Right atrium auricular region (tissue), 2 donors: Measurements from ENCODE around the gene TPPP3. TPM values are rescaled to one million over a fixed set of nuclear protein-coding genes. Genes with fewer than 3 reads are reported as not detected.

Source experiments
- DNase-seq: peaks from one replicate; pipeline ENCODE4 v3.0.0-alpha.2; 2019; ENCODE audit warnings: low spot score
- H3K27ac ChIP-seq, 2 donors: fragments of 200-600 bp; sonication (generic); 1 replicate in 1 of 2; 2 replicates in 1 of 2; pipeline ENCODE4 v1.5.1; 2016 to 2019
- H3K27me3 ChIP-seq, 2 donors: fragments of 200-600 bp; sonication (generic); one replicate each; pipeline versions ENCODE4 v1.5.1 to v1.6.0; 2017 to 2019
- H3K36me3 ChIP-seq: fragments of 200-600 bp; sonication (generic); one replicate; pipeline ENCODE4 v1.5.1; 2016
- H3K4me1 ChIP-seq, 2 donors: fragments of 200-600 bp; sonication (generic); one replicate each; pipeline versions ENCODE4 v1.5.1 to v1.6.0; 2017 to 2019
- H3K4me3 ChIP-seq, 2 donors: fragments of 200-600 bp; sonication (generic); 1 replicate in 1 of 2; 2 replicates in 1 of 2; pipeline ENCODE4 v1.5.1; 2017 to 2019; ENCODE audit warnings: mild to moderate bottlenecking in 1 of 2, moderate library complexity in 1 of 2
- H3K9me3 ChIP-seq, 2 donors: fragments of 200-600 bp; sonication (generic); one replicate each; pipeline ENCODE4 v1.5.1; 2019
- CTCF ChIP-seq, 2 donors: fragments of 200-600 bp; sonication (generic); IDR thresholded peaks; one replicate each; pipeline ENCODE4 v1.5.1; 2019; ENCODE audit warnings: antibody characterized with exemption in 2 of 2
- total RNA-seq, 2 donors: library from RNA; depleted of rRNA; stranded (reverse); fragments of >200 nt; gene quantifications; one replicate each; pipeline ENCODE4 v1.1.0, GENCODE V29; 2016

TPPP3 gene
- total RNA-seq, 2 donors from 2014 or later, result 24.1 to 56.4 TPM

GRCh38 chr16:67425061-67425460, 31.8 kb upstream of the TPPP3 start:
- TF ChIP-seq CTCF (IDR thresholded peaks at IDR 0.05), result no peak
- Histone ChIP-seq H3K4me3 (no peak overlapping the region), H3K4me1 (peaks cover 0 to 22% of the 10 kb centered on the region in 2 donors), H3K36me3 (no peaks in the 10 kb centered on the region), H3K27ac (no peak overlapping the region), H3K27me3 (no peaks in the 10 kb centered on the region), H3K9me3 (no peaks in the 10 kb centered on the region)
- DNase-seq, result no peak

GRCh38 chr16:67424261-67424615, 30.9 kb upstream of the TPPP3 start:
- H3K4me3 ChIP-seq, result no peak overlapping the region
- no peak for DNase-seq
- no peaks in the 10 kb centered on the region for H3K27me3 ChIP-seq
- H3K36me3 ChIP-seq, result no peaks in the 10 kb centered on the region
- TF ChIP-seq CTCF (IDR thresholded peaks at IDR 0.05), result no peak
- H3K27ac ChIP-seq, result no peak overlapping the region
- H3K4me1 ChIP-seq, result peaks cover 0 to 20% of the 10 kb centered on the region in 2 donors
- H3K9me3 ChIP-seq, result no peaks in the 10 kb centered on the region

GRCh38 chr16:67423611-67424260, 30.4 kb upstream of the TPPP3 start:
- H3K27ac ChIP-seq, result no peak overlapping the region
- no peak for DNase-seq
- no peaks in the 10 kb centered on the region for H3K9me3 ChIP-seq
- no peak overlapping the region for H3K4me3 ChIP-seq
- H3K36me3 ChIP-seq, result no peaks in the 10 kb centered on the region
- no peaks in the 10 kb centered on the region for H3K27me3 ChIP-seq
- H3K4me1 ChIP-seq, result peaks cover 0 to 20% of the 10 kb centered on the region in 2 donors
- no peak for TF ChIP-seq CTCF (IDR thresholded peaks at IDR 0.05)

GRCh38 chr16:67423015-67423414, 29.7 kb upstream of the TPPP3 start:
- no peak overlapping the region for H3K4me3 ChIP-seq
- no peak for TF ChIP-seq CTCF (IDR thresholded peaks at IDR 0.05)
- no peak for DNase-seq

GRCh38 chr16:67421030-67421429, 27.7 kb upstream of the TPPP3 start:
- H3K9me3 ChIP-seq, result no peaks in the 10 kb centered on the region
- H3K4me3 ChIP-seq, result no peak overlapping the region
- DNase-seq, result no peak
- peaks cover 0 to 8% of the 10 kb centered on the region in 2 donors for H3K4me1 ChIP-seq
- TF ChIP-seq CTCF (IDR thresholded peaks at IDR 0.05), result no peak
- H3K27ac ChIP-seq, result no peak overlapping the region
- H3K36me3 ChIP-seq, result no peaks in the 10 kb centered on the region
- H3K27me3 ChIP-seq, result no peaks in the 10 kb centered on the region

More at GRCh38 chr16:67423015-67423414, 29.7 kb upstream of the TPPP3 start:
- H3K9me3 ChIP-seq, result no peaks in the 10 kb centered on the region
- peaks cover 0 to 13% of the 10 kb centered on the region in 2 donors for H3K4me1 ChIP-seq
- H3K36me3 ChIP-seq, result no peaks in the 10 kb centered on the region
- H3K27ac ChIP-seq, result no peak overlapping the region
- H3K27me3 ChIP-seq, result no peaks in the 10 kb centered on the region

GRCh38 chr16:67419931-67420330, 26.6 kb upstream of the TPPP3 start:
- DNase-seq, result no peak
- no peak overlapping the region for H3K27ac ChIP-seq

More at GRCh38 chr16:67419931-67420330, 26.6 kb upstream of the TPPP3 start:
- peaks cover 0 to 18% of the 10 kb centered on the region in 2 donors for H3K4me1 ChIP-seq
- H3K27me3 ChIP-seq, result no peaks in the 10 kb centered on the region
- H3K36me3 ChIP-seq, result no peaks in the 10 kb centered on the region
- no peaks in the 10 kb centered on the region for H3K9me3 ChIP-seq
- TF ChIP-seq CTCF (IDR thresholded peaks at IDR 0.05), result no peak
- no peak overlapping the region for H3K4me3 ChIP-seq
